Skeletal muscle cell (primary cell): ENCODE data around the gene MGAM2.

Source experiments
- DNase-seq: peaks from one replicate; pipeline ENCODE4 v3.0.0-alpha.2; 2010; ENCODE audit warnings: low read depth
- H3K4me3 ChIP-seq: 2 replicates; pipeline ENCODE4 v1.5.1; 2011; ENCODE audit warnings: low read depth, mild to moderate bottlenecking, control low read depth, low read length, moderate library complexity

The MGAM2 gene

DNA sequence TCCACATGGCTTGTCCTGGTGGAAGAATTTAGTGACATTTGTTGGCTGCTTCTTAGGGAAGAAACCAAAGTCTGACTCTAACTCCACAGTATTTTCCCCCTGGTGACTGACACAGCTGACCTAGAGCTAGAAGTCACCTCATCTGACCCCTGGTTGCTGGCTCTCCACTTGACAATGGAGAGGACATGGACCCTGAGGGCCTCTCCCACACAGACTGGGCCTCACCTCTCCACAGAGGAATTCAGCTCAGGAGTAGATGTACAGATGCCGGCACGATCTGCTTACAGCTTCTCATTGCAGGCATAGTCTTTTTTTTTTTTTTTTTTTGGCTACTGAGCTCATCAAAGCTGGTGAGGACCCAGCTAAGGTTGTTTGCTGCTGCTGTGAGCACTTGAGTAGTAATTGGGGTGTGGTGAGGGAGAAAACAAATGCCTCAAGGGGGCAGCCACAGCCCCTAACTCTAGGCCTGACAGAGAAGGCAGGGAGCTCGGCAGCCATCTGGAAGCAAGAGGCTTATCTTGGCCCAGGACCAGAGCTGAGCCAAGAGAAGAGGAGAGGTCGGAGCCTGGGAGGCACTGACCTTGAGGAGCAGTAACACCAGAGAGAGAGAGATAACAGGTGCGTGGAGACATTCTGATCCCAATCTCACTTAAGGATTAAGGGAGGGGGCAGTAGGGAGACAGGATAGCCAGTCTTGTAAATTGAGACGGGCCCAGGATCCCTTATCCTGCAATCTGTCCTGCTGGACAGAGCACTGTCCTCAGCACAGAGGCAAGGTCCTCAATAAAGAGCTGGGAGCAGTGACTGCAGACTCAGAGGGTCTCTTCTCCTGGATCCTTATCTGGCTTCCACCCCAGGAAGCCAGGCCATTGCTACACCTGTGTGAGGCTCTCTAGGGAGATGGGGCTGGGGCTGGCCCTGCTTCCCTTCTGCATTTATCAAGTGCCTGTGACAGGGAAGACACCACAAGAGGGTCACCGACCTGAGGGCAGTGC, 136.9 kb downstream of the MGAM2 start:
- no peak for DNase-seq
- no peak overlapping the region for H3K4me3 ChIP-seq

DNA sequence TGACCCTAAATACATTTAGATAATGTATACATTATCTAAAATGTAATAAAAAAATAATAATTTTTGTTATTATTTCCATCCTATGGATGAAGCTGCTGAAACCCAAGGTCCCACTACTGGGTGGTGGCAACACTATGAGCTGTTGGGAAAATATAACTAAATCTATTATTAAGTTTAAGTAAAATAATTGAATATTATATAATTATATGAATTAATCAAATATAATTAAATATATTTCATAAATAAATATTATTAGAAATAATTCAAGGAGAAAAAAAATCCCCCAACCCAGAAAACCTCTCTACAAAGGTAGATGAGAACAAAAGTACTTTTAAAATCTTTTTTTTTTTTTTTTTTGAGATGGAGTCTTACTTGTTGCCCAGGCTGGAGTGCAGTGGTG, 138.4 kb downstream of the MGAM2 start:
- no peak for DNase-seq
- no peak overlapping the region for H3K4me3 ChIP-seq

DNA sequence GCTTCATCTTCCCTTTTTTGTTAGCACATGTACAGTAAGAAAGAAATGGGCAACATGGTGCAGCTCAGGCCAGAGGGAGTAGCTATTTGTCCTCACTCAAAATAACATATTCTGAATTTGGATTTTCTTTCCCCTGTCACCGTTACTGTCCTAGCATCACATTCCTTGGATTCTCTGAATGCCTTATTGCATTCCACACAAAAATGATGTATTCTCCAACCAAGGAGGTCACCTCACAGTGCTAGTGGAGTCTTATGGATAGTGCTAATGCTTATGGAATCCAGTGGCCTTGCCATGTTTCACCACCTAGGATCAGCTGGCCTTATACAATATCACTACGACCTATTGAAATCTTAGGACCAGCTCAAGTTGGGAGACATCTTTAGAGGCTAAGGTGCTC, 139.2 kb downstream of the MGAM2 start:
- no peak overlapping the region for H3K4me3 ChIP-seq

DNA sequence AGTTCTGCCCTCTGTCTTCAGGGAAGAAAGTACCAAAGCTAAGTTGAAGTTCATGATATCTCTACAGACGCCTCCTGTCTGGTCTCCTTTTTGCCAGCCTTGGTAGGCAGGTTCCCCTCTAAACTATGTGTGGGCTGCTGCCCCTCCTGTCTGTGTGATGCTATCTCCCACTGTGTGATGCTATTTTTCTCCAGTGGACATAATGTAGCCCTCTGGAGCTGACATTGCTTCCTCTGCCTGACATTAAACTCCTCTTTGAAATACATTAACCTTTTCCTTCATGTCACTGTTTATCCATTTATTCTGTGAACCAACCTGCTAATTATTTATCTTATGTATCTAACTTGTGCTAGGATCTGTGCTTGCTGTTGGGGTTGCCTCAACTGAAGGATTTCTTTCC, 146.4 kb downstream of the MGAM2 start, which contains the start of gene PRSS58:
Gene PRSS58, minus strand, starts transcription at position 101 of the 400 bp plus-strand sequence. CDS start 351 bp downstream, outside the sequence.
- no peak for DNase-seq
- no peak within 1 kb of the TSS for H3K4me3 ChIP-seq

More for the DNA sequence above, 139.2 kb downstream of the MGAM2 start:
- DNase-seq, result no peak

DNA sequence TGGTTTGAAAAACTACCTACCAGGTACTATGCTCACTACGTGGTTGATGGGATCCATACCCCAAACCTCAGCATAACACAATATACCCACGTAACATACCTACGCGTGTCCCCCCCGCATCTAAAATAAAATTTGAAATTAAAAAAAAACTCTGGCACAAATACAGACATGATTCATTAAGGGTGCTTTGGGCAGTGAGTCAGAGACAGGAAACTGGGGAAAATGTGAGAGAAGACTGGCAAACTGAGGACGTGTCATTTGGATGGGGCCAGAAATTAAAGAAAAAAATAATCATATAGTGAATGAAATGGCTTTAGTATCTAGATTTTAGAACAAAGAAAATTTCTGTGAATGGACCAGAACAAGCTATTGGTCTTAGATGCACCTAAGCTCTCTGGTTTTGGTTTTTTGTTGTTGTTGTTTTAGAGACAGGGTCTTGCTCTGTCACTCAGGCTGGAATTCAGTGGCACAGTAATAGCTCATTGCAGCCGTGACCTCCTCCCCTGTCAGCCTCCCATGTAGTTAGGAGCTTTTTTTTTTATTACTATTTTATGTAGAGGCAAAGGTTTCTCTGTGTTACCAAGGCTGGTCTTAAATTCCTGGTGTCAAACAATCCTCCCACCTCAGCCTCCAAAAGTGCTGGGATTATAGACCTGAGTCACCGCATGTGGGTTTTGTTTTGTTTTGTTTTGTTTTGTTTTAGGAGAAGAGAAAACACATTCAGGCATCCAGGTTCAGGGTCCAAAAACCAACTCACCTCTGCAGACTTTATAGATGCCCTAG, 152.3 kb downstream of the MGAM2 start:
- no peak overlapping the region for H3K4me3 ChIP-seq
- peak; percentile 21 for DNase-seq
